Chondrocyte (in vitro differentiated cells): ENCODE data around the gene ACTR5. TPM values are rescaled to one million over a fixed set of nuclear protein-coding genes. Genes with fewer than 3 reads are reported as not detected.

Experiments
- DNase-seq: peaks from one replicate; pipeline ENCODE4 v3.0.0; 2021; ENCODE audit warnings: mixed read lengths, low spot score
- H3K27ac Mint-ChIP-seq: one replicate; pipeline ENCODE4 v1.8.0; 2021; ENCODE audit warnings: mild to moderate bottlenecking, moderate library complexity, mixed read lengths; ENCODE audit not compliant: unreplicated experiment
- H3K27me3 Mint-ChIP-seq: 2 replicates; pipeline ENCODE4 v1.8.0; 2021; ENCODE audit warnings: low read depth, mixed read lengths
- H3K36me3 Mint-ChIP-seq: 2 replicates; pipeline ENCODE4 v1.8.0; 2021; ENCODE audit warnings: low read depth, mixed read lengths
- H3K4me1 Mint-ChIP-seq: 2 replicates; pipeline ENCODE4 v1.8.0; 2021; ENCODE audit warnings: low read depth, mild to moderate bottlenecking, mixed read lengths
- H3K4me3 Mint-ChIP-seq: one replicate; pipeline ENCODE4 v1.8.0; 2021; ENCODE audit warnings: mild to moderate bottlenecking, moderate library complexity, mixed read lengths; ENCODE audit not compliant: unreplicated experiment
- H3K9me3 Mint-ChIP-seq: 2 replicates; pipeline ENCODE4 v1.8.0; 2021; ENCODE audit warnings: low read depth, mixed read lengths
- total RNA-seq: library from RNA; stranded (reverse); gene quantifications from 3 replicates; pipeline ENCODE4 v1.2.1, GENCODE V29; 2021
- TF ChIP-seq, protein P1 (sequence below): fragments of 200-600 bp; sonication (generic); IDR thresholded peaks from 2 replicates; pipeline ENCODE4 v1.5.0; 2021; ENCODE audit warnings: antibody characterized with exemption, mild to moderate bottlenecking, moderate library complexity

The ACTR5 gene
- total RNA-seq, 1 donor from 2014 or later, result 4.9 TPM

DNA sequence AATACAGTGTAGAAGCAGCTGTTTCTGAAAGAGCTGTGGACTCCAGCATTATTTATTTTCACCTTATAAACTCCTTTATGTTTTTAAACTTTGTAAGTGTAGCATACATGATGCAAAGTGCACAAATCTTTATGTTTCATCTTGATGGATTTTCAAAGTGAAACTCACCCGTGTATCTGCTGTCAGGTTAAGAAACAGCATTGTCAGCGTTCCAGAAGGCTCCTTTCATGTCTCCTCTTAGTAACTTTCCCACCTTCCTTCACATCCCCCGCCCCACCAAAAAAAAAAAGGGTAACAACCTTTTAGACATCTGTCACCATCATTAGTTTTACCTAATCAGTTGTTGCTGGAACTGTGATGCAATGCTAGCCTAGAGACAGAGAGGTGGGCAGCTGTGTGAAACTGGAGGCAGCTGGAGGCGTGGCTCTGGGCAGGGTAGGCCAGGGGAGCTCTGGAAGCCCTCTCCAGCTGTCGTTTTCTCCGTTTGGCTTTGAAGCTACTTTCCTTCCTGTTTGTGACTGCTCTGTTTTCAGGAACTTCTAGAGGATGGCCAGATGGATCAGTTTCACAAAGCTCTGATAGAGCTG lies 7.2 kb downstream of the ACTR5 start:
- H3K27me3 Mint-ChIP-seq, result no peaks in the 10 kb centered on the region

DNA sequence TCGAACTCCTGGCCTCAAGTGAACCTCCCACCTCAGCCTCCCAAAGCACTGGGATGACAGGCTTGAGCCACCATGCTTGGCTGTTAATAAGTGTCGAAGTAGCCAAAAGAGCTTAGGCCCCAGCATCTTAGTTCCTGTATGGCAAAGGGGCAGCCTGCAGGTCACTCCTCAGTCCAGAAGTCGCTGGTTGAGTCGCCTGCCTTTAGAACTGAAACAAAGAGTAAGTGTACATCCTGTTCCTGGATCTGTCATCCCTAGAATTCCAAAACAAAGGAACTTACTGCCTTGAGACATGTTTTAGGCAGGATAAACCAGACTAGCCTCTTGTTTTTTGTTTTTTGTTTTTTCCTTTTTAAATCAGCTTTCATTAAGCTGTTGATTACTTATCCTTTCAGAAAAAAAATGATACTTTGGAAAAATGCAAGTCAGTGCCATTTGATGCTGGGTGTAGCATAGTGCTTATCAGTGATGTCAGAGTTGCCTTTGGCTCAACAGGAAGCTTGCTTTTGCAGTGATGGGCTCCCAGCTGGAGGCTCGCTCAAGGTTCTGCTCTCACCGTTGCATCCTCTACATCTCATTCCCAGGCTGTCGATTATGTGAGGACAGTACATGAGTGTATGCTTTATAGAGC lies 9.0 kb downstream of the ACTR5 start:
- Mint-ChIP-seq H3K27ac (no peak overlapping the region), H3K27me3 (no peaks in the 10 kb centered on the region), H3K4me3 (no peak overlapping the region), H3K36me3 (peaks cover 40% of the 10 kb centered on the region), H3K4me1 (no peaks in the 10 kb centered on the region), H3K9me3 (no peaks in the 10 kb centered on the region)
- TF ChIP-seq, protein P1, sequence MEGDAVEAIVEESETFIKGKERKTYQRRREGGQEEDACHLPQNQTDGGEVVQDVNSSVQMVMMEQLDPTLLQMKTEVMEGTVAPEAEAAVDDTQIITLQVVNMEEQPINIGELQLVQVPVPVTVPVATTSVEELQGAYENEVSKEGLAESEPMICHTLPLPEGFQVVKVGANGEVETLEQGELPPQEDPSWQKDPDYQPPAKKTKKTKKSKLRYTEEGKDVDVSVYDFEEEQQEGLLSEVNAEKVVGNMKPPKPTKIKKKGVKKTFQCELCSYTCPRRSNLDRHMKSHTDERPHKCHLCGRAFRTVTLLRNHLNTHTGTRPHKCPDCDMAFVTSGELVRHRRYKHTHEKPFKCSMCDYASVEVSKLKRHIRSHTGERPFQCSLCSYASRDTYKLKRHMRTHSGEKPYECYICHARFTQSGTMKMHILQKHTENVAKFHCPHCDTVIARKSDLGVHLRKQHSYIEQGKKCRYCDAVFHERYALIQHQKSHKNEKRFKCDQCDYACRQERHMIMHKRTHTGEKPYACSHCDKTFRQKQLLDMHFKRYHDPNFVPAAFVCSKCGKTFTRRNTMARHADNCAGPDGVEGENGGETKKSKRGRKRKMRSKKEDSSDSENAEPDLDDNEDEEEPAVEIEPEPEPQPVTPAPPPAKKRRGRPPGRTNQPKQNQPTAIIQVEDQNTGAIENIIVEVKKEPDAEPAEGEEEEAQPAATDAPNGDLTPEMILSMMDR, result no peak
- DNase-seq, result no peak

More for the DNA sequence above, 7.2 kb downstream of the ACTR5 start:
- no peak overlapping the region for H3K27ac Mint-ChIP-seq
- H3K4me1 Mint-ChIP-seq, result no peaks in the 10 kb centered on the region
- TF ChIP-seq, protein P1, result no peak
- no peak for DNase-seq
- H3K4me3 Mint-ChIP-seq, result no peak overlapping the region
- H3K36me3 Mint-ChIP-seq, result peaks cover 23% of the 10 kb centered on the region
- no peaks in the 10 kb centered on the region for H3K9me3 Mint-ChIP-seq

DNA sequence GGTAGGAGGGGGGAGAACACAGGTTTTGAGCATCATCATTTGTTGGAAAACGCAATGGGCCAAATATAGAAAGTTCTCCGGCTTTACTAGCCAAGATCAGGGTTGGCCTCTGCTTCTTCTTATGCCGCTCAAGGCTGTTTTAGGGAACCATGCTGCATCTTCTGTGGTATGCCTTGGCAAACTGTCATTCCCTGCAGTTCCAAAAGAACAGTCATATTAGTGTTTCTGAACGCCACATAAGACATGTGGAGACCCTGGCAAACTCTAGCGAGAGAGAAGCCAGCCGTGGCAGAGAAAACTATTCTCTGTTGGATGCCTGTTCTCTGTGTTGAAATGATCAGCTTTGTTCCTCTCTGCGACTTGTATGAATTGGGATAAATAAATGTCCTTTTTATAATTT lies 10.8 kb downstream of the ACTR5 start:
- peaks cover 2% of the 10 kb centered on the region for H3K4me1 Mint-ChIP-seq
- H3K27ac Mint-ChIP-seq, result no peak overlapping the region
- no peak overlapping the region for H3K4me3 Mint-ChIP-seq
- TF ChIP-seq, protein P1, result no peak
- peaks cover 45% of the 10 kb centered on the region for H3K36me3 Mint-ChIP-seq
- DNase-seq, result no peak
- no peaks in the 10 kb centered on the region for H3K27me3 Mint-ChIP-seq
- H3K9me3 Mint-ChIP-seq, result no peaks in the 10 kb centered on the region

DNA sequence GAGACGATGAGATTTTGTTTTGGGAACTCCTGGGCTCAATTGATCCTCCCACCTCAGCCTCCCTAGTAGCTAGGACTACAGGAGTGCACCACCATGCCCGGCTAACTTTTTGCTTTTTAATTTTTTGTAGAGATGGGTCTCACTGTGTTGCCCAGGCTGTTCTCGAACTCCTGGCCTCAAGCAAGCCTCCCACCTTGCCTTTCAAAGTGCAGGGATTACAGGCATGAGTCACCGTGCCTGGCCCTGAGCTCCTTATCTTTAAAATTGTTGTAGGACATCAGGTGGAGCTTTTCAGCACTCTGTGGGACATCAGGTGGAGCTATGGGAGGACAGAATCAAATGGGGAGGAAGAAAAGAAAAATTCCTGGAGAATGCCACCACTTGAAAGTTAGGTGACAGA lies 12.7 kb downstream of the ACTR5 start:
- Mint-ChIP-seq H3K4me3 (no peak overlapping the region), H3K27ac (no peak overlapping the region), H3K4me1 (peaks cover 21% of the 10 kb centered on the region), H3K9me3 (no peaks in the 10 kb centered on the region), H3K27me3 (no peaks in the 10 kb centered on the region), H3K36me3 (peaks cover 40% of the 10 kb centered on the region)
- DNase-seq, result no peak
- TF ChIP-seq, protein P1, result no peak

DNA sequence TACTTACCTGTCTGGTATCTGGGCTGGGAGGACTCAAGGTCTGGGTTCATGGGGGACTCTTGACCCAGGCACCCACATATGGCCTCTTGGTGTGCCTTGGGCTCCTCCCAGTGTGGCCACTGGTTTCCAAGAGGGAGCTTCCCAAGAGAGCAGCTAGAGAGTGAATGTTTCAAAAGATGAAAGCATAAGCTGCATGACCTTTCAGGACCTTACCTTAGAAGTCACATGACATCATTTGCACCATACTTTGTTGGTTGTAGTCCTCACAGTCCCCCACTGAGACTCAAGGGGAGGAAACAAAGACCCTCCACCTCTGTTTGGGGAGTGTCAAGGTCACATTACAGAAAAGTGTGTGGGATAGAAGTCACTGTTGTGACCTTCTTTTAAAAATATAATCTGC lies 13.9 kb downstream of the ACTR5 start:
- no peaks in the 10 kb centered on the region for H3K9me3 Mint-ChIP-seq
- no peak for DNase-seq
- TF ChIP-seq, protein P1, result no peak
- H3K27me3 Mint-ChIP-seq, result no peaks in the 10 kb centered on the region
- no peak overlapping the region for H3K4me3 Mint-ChIP-seq
- peaks cover 37% of the 10 kb centered on the region for H3K36me3 Mint-ChIP-seq
- H3K4me1 Mint-ChIP-seq, result peaks cover 30% of the 10 kb centered on the region
- H3K27ac Mint-ChIP-seq, result no peak overlapping the region
